Panc1 (cell line): Measurements from ENCODE around the gene NSDHL. TPM values are rescaled to one million over a fixed set of nuclear protein-coding genes. Genes with fewer than 3 reads are reported as not detected.

Experiments used
- ATAC-seq: fragments of 200-7000 bp; cut with Tn5 transposase; 2 replicates; pipeline ENCODE4 v1.9.1; 2020; ENCODE audit warnings: mild to moderate bottlenecking, moderate library complexity
- BruUV-seq: library from RNA; stranded (reverse); fragments of 400-500 nt; replicated peaks from 2 replicates; lab custom pipeline; 2021; lab: Mats Ljungman, UMichigan
- CTCF ChIA-PET: fragments of 300-600 bp; sonication (Branson Sonifier 250); formaldehyde crosslinking; loops from one replicate; lab custom pipeline; 2022; ENCODE audit warnings: antibody characterized with exemption; lab: Charles Lee
- POLR2A ChIA-PET: fragments of 300-600 bp; sonication (Branson Sonifier 250); formaldehyde crosslinking; loops from one replicate; lab custom pipeline; 2022; ENCODE audit warnings: antibody characterized with exemption; lab: Charles Lee
- DNase-seq: peaks from one replicate; pipeline ENCODE4 v3.0.0-alpha.2; 2010; ENCODE audit warnings: low read depth, low spot score
- H3K27ac ChIP-seq: 2 replicates; pipeline ENCODE4 v1.5.1; 2011; ENCODE audit warnings: mild to moderate bottlenecking, low read length, inconsistent platforms
- H3K27me3 ChIP-seq: fragments of 200-500 bp; sonication (Bioruptor generic); 2 replicates; pipeline ENCODE4 v1.6.0; 2014; ENCODE audit warnings: low read length, inconsistent platforms; ENCODE audit not compliant: control insufficient read depth, insufficient read depth
- H3K36me3 ChIP-seq: fragments of 200-500 bp; sonication (Bioruptor generic); 2 replicates; pipeline ENCODE4 v1.5.1; 2014; ENCODE audit warnings: inconsistent platforms, mild to moderate bottlenecking, low read length, moderate library complexity; ENCODE audit not compliant: control insufficient read depth, insufficient read depth
- H3K4me1 ChIP-seq: 2 replicates; pipeline ENCODE4 v1.5.1; 2011; ENCODE audit warnings: inconsistent platforms, mild to moderate bottlenecking, low read length, moderate library complexity; ENCODE audit not compliant: control insufficient read depth, insufficient read depth
- H3K4me3 ChIP-seq, 2 experiments: 2 replicates each; pipeline ENCODE4 v1.5.1; 2011 to 2012; ENCODE audit warnings: low read depth in 2 of 2, low read length in 2 of 2, mild to moderate bottlenecking in 2 of 2, inconsistent platforms in 1 of 2, moderate library complexity in 1 of 2
- H3K9me3 ChIP-seq: fragments of 200-500 bp; sonication (Bioruptor generic); 2 replicates; pipeline ENCODE4 v1.5.1; 2014; ENCODE audit warnings: low read depth, mild to moderate bottlenecking, inconsistent platforms, low read length, moderate library complexity; ENCODE audit not compliant: control insufficient read depth, insufficient read depth
- POLR2AphosphoS5 ChIP-seq: IDR thresholded peaks from 2 replicates; pipeline ENCODE4 v1.6.1; 2012; ENCODE audit warnings: mild to moderate bottlenecking, low read depth, low read length, moderate library complexity
- SIN3A ChIP-seq: IDR thresholded peaks from 2 replicates; pipeline ENCODE4 v1.6.1; 2012; ENCODE audit warnings: low read depth, mild to moderate bottlenecking, low read length, moderate library complexity, borderline replicate concordance; ENCODE audit not compliant: insufficient read depth
- TCF7L2 ChIP-seq: IDR thresholded peaks from 2 replicates; pipeline ENCODE4 v1.6.1; 2011; ENCODE audit warnings: mild to moderate bottlenecking, low read depth, low read length, inconsistent platforms
- in situ Hi-C: cut with HindIII; loops from 2 replicates; pipeline ENCODE4 v1.10.0; 2016; ENCODE audit warnings: low sequenced_read_pairs, low pct_unique_long_range_greater_than_20kb
- intact Hi-C: fragments of 100-400 bp; cut with micrococcal nuclease; formaldehyde crosslinking; loops from one replicate; pipeline ENCODE4 v1.10.0; 2022; ENCODE audit not compliant: unreplicated experiment
- total RNA-seq: library from RNA; stranded (reverse); gene quantifications from one replicate; pipeline ENCODE4 v1.2.1, GENCODE V29; 2021; ENCODE audit not compliant: unreplicated experiment
- TF ChIP-seq, protein P1 (sequence below), 2 experiments: IDR thresholded peaks; 2 replicates each; pipeline ENCODE4 v1.6.1; 2011 to 2012; ENCODE audit warnings: low read depth in 2 of 2, control low read depth in 1 of 2, low read length in 1 of 2, mild to moderate bottlenecking in 1 of 2, moderate library complexity in 1 of 2; ENCODE audit not compliant: insufficient read depth in 1 of 2
- TF ChIP-seq, protein P2 (sequence below): fragments of 450-650 bp; IDR thresholded peaks from 2 replicates; pipeline ENCODE4 v1.5.1; 2017; ENCODE audit warnings: mild to moderate bottlenecking

The NSDHL gene
- total RNA-seq, 1 experiment from 2014 or later = 75.0 TPM

DNA sequence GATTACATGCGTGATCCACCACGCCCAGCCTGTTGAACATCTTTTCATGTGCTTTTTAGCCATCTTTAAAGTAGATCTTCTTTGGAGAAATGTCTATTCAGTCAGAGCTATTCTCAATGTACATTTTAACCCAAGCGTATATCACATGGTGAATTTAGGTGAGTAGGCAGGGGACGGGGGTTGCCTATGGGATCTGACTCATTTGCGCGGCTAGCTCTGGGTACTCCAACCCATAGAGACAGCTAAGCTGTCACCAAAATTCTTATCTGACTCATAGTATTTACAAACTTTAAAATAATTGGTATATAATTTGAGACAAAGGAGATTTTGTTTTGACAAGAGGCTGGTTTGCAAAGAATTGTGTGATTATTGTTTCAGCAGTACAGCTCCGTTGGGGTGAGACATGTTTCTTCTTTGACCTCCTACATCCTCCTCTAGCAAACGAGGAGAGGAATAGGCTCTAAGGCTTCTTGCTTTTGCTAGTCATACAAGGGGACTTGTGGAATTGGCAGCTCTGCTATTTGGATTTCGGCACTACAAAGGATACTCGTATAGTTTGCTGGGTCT is 12.0 kb downstream of the NSDHL start:
- POLR2A ChIA-PET = no interaction called here
- intact Hi-C loops (no loop called here), in situ Hi-C loops (no loop called here)
- CTCF ChIA-PET = no interaction called here
- no peaks in the 10 kb centered on the region for H3K4me1 ChIP-seq
- H3K27ac ChIP-seq = no peak overlapping the region
- BruUV-seq = no TSS peak
- H3K9me3 ChIP-seq = no peaks in the 10 kb centered on the region
- TF ChIP-seq POLR2AphosphoS5 (no peak), SIN3A (no peak), TCF7L2 (no peak)
- TF ChIP-seq, protein P1, sequence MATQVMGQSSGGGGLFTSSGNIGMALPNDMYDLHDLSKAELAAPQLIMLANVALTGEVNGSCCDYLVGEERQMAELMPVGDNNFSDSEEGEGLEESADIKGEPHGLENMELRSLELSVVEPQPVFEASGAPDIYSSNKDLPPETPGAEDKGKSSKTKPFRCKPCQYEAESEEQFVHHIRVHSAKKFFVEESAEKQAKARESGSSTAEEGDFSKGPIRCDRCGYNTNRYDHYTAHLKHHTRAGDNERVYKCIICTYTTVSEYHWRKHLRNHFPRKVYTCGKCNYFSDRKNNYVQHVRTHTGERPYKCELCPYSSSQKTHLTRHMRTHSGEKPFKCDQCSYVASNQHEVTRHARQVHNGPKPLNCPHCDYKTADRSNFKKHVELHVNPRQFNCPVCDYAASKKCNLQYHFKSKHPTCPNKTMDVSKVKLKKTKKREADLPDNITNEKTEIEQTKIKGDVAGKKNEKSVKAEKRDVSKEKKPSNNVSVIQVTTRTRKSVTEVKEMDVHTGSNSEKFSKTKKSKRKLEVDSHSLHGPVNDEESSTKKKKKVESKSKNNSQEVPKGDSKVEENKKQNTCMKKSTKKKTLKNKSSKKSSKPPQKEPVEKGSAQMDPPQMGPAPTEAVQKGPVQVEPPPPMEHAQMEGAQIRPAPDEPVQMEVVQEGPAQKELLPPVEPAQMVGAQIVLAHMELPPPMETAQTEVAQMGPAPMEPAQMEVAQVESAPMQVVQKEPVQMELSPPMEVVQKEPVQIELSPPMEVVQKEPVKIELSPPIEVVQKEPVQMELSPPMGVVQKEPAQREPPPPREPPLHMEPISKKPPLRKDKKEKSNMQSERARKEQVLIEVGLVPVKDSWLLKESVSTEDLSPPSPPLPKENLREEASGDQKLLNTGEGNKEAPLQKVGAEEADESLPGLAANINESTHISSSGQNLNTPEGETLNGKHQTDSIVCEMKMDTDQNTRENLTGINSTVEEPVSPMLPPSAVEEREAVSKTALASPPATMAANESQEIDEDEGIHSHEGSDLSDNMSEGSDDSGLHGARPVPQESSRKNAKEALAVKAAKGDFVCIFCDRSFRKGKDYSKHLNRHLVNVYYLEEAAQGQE (IDR thresholded peaks at IDR 0.05; ENCODE audit: insufficient read depth in 1 of 2, low read depth in 2 of 2, low read length in 1 of 2) = no peak
- TF ChIP-seq, protein P2, sequence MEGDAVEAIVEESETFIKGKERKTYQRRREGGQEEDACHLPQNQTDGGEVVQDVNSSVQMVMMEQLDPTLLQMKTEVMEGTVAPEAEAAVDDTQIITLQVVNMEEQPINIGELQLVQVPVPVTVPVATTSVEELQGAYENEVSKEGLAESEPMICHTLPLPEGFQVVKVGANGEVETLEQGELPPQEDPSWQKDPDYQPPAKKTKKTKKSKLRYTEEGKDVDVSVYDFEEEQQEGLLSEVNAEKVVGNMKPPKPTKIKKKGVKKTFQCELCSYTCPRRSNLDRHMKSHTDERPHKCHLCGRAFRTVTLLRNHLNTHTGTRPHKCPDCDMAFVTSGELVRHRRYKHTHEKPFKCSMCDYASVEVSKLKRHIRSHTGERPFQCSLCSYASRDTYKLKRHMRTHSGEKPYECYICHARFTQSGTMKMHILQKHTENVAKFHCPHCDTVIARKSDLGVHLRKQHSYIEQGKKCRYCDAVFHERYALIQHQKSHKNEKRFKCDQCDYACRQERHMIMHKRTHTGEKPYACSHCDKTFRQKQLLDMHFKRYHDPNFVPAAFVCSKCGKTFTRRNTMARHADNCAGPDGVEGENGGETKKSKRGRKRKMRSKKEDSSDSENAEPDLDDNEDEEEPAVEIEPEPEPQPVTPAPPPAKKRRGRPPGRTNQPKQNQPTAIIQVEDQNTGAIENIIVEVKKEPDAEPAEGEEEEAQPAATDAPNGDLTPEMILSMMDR = no peak
- no peak for ATAC-seq
- H3K27me3 ChIP-seq = no peaks in the 10 kb centered on the region
- H3K36me3 ChIP-seq = no peaks in the 10 kb centered on the region
- DNase-seq = no peak
- H3K4me3 ChIP-seq = no peak overlapping the region

DNA sequence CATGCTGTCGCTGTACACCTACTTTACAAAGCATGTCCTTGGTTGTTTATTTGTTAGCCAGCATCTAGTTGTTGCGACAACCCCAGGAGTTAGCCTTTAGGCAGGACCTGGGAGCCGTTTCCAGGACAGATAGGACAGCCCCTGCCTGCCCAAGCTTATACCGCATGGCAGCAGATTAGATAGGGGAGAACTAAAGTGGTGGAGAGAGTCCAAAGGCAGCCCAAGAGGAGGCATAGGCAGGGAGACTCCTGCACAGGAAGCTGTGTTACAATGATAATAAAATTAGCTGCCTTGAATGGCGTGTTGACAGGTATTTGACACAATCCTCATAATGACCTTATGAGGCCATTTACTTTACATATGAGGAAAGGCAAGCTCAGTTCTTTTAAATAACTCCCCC is 13.0 kb downstream of the NSDHL start:
- TF ChIP-seq, protein P1 (IDR thresholded peaks at IDR 0.05; ENCODE audit: insufficient read depth in 1 of 2, low read depth in 2 of 2, low read length in 1 of 2) = no peak
- TF ChIP-seq SIN3A (no peak), POLR2AphosphoS5 (no peak), TCF7L2 (no peak)
- TF ChIP-seq, protein P2 = no peak
- in situ Hi-C loops = no loop called here

More for the DNA sequence above, 13.0 kb downstream of the NSDHL start:
- ATAC-seq = no peak
- Histone ChIP-seq H3K4me1 (no peaks in the 10 kb centered on the region), H3K27ac (no peak overlapping the region), H3K36me3 (no peaks in the 10 kb centered on the region), H3K4me3 (no peak overlapping the region), H3K9me3 (no peaks in the 10 kb centered on the region), H3K27me3 (no peaks in the 10 kb centered on the region)
- POLR2A ChIA-PET = no interaction called here
- no peak for DNase-seq
- CTCF ChIA-PET = no interaction called here
- no TSS peak for BruUV-seq
- intact Hi-C loops = no loop called here
